Superior temporal gyrus (tissue), 1 donor: ENCODE data around the gene HOGA1.
"Not testable (repeated sequence)": the region's sequence is repeated elsewhere in the genome, so short reads cannot be mapped to it uniquely, and the experiment has no call there.

Experiments used
- DNase-seq: peaks from one replicate; pipeline ENCODE4 v3.0.0-alpha.2; 2016; ENCODE audit errors: extremely low spot score

The HOGA1 gene

DNA sequence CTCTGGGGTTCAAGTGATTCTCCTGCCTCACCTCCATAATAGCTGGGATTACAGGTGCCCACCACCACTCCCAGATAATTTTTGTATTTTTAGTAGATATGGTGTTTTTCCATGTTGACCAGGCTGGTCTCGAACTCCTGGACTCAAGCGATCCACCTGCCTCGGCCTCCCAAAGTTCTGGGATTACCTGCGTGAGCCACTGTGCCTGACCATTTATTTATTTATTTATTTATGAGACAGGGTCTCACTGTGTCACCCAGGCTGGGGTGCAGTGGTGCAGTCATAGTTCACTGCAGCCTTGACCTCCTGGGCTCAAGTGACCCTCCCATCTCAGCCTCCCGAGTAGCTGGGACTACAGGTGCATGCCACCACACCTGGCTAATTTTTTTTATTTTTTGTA is 29.9 kb upstream of the HOGA1 start:
- not testable (repeated sequence) for DNase-seq

DNA sequence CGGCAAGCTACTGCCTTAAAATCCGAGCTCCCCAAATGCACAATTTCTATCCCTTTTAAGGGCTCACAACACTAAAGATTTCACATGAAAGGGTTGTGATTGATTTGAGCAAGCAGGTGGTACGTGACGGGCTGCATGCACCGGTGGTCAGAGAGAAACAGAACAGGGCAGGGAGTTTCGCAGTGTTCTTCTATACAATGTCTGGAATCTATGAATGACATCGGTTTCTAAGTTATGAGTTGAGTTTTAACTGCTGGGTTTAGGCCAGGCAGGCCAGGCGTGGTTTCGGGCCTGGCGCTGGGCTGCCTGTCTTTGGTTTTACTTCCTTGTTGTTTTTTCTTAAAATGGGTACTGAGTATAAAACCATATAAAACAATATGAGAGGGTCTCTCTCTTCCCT is 28.6 kb upstream of the HOGA1 start:
- not testable (repeated sequence) for DNase-seq

DNA sequence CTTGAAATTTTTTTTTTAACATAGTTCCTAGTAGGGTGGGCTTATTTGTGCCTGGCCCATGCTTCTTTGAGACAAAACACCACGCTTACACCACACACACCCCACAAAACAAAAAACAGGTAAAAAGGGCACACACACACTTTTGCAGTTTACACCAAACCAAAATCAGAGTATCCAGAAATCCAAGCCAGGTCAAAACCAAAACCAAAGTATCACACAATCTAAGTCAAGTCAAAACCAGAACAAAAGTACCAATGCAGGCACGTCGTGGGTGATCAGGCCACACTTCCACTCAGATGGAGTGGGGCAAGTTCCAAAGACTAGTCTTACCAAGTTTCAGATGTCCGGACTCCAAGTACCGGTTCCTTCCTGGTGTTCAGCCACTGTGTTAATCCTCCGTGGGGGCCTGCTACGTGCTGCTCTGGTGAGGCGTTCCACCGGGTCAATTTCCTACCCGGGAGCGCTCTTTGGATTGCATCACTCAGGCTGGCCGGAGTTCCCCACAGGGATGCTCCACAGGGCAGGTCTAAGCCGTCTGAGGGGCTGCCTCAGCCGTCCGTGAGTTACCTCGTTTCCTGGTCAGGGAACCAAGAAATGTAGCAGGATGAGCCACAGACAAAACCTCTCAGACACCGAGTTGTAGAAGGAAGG is 23.3 kb upstream of the HOGA1 start:
- not testable (repeated sequence) for DNase-seq

DNA sequence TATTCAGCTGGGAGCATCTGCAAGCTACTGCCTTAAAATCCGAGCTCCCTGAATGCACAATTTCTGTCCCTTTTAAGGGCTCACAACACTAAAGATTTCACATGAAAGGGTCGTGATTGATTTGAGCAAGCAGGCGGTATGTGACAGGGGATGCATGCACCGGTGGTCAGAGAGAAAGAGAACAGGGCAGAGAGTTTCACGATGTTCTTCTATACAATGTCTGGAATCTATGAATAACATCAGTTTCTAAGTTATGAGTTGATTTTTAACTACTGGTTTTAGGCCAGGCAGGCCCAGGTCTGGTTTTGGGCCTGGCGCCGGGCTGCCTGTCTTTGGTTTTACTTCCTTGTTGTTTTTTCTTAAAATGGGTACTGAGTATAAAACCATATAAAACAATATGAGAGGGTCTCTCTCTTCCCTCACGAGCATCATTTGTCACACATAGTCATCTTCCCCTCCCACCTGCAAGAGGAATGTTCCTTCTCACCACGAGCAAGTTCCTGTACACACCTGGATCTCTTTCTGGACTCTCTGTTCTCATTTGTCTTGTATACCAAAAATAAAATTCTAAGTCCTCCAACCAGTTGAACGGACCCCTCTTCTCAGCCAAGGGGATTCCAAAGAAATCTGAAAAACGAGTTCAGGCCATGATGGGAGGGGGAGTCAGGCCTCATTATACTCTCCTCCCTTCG is 22.7 kb upstream of the HOGA1 start:
- not testable (repeated sequence) for DNase-seq

DNA sequence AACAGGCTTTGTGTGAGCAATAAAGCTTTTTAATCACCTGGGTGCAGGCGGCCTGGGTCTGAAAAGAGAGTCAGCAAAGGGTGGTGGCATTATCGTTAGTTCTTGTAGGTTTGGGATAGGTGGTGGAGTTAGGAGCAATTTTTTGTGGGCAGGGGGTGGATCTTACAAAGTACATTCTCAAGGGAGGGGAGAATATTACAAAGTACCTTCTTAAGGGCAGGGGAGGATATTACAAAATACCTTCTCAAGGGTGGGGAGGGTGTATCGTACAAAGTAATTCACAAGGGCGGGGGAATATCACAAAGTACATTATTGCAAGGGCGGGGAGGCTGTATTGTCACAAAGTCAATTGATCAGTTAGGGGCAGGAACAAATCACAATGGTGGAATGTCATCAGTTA is 21.9 kb upstream of the HOGA1 start:
- DNase-seq, result not testable (repeated sequence)

DNA sequence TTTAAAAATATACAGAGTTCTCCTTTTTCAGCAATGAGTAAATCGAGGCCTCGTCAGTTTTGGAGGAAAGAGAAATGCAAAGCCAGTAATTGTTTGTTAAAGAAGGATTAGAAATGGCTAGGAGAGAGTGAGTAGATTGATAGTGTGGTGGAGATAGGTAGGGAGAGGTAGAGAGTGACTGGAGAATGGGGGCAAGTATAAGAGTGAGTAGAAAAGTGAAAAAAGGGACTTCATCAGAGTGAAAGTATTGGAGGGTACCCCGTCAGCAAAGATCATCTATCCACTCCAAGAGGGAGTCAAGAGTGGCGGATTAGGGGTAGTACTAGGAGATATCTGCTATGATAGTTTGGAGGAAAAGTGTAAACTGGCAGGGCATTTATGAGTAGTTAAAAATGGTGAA is 20.9 kb upstream of the HOGA1 start:
- DNase-seq, result no peak

DNA sequence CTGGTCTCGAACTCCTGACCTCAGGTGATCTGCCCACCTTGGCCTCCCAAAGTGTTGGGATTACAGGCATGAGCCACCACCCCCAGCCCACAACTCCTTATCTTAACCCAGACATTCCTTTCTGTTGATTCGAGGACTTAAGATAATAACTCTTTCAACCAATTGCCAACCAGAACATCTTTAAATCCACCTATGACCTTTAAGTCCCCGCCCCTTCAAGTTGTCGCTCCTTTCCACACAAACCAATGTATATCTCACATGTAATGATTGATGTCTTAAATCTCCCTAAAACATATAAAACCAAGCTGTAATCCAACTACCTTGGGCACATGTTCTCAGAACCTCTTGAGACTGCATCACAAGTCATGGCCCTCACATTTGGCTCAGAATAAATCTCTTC is 19.4 kb upstream of the HOGA1 start:
- DNase-seq, result no peak

DNA sequence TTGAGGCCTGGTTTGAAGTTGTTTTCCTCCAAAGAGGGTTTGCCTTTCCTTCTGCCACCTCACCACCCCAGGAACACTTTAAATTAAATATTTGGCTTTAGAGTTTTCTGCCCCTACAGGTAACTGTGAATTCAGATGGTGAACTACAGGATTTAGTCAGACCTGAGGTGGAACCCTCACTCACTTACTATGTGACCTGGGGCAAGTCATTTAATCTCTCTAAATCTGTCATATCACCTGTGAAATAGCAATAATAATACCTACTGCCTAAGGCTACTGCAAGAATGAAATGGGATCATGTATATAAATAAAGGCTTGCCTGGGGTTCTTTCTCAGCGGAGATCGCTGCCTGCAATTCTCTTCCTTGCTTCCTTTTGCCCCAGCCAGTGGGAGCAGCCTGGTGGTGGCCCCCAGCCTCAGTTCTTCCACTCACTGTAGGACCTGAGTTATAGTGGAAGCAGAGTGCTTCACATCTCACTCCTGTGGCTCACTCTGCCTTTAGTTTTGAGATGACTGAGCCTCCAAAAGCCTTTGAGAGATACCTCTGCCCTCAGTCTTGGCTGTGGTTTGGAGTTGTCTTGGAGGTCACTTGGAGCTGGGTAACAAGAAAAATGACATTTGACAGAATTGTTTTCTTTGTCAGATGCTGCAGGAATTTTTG is 17.7 kb upstream of the HOGA1 start:
- DNase-seq, result no peak

DNA sequence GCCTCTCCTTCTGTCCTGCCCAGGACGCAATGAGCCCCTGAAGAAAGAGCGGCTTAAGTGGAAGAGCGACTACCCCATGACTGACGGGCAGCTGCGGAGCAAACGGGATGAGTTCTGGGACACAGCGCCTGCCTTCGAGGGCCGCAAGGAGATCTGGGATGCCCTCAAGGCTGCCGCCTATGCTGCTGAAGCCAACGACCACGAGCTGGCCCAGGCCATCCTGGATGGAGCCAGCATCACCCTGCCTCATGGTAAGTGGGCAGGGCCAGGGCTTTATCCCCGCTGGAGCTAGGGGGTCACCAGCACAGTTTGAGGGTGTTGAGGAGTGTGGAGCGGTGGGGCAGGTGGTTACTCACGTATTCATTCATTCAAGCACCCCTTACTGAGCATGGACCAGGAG is 16.3 kb upstream of the HOGA1 start:
- no peak for DNase-seq

DNA sequence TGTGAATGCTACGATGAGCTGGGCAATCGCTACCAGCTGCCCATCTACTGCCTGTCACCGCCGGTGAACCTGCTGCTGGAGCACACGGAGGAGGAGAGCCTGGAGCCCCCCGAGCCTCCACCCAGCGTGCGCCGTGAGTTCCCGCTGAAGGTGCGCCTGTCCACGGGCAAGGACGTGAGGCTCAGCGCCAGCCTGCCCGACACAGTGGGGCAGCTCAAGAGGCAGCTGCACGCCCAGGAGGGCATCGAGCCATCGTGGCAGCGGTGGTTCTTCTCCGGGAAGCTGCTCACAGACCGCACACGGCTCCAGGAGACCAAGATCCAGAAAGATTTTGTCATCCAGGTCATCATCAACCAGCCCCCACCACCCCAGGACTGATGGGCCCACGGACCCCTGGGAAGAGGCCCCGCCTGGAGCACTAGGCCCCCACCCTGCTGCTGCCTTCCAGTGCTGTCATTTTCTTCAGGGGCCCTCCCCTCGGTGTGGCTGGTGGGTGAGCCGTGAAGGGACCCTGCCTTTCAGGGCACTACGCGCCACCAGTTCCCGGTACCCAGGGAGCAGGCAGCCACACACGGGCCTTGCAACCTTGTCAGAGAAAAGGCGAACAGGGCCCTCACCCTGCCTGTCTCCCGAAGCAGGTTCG is 13.9 kb upstream of the HOGA1 start:
- no peak for DNase-seq

DNA sequence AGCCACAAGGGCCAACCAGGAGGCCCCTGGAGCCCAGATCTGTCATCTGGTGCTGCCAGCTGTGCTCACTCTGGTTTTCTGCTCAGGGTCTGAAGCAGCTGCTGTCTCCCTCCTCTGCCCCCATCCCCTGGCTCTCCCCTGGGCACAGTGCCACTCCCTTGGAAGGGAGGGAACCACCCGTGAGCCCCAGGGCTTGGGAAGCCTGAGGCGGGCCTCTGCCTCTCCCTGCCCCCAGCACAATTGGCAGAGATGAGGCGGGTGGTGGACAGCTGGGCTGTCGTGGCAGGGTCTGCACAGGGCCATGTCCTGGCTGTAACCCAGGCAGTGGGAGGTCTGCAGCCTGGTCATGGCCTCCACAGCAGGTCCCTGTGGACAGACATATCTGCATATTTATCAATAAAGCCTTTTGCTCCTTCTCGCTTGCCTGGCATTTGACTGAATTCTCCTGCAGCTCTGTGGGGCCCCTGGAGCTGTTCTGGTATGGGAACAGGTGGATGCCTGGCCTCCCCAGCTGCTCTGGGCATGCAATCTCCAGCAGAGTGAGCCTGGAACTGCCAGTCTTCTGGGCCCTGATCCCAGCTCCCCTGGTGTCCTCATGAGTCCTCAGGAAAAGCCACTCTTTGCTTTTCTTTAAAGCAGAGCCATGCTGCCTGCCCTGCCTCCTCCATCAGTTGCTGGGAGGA is 13.3 kb upstream of the HOGA1 start:
- DNase-seq, result no peak

DNA sequence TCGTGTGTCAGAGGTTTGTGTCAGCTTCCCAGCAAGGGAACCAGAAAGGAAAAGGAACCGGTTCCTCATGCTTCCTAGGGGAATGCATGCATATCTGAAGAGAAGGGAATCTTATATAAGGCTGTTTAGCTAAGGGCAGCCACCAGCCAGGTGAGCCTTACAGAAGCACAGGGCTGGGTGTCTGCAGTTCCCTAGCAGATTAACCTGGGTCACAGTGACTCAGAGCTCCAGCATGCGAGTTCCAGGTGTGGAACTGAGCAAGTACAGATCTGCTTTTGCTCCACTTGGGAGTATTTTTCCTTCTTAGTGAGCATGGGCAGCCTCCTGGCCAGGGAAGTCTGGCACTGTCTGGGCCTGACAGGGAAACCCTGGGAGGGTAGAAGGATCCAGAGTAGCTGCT is 12.6 kb upstream of the HOGA1 start:
- no peak for DNase-seq

DNA sequence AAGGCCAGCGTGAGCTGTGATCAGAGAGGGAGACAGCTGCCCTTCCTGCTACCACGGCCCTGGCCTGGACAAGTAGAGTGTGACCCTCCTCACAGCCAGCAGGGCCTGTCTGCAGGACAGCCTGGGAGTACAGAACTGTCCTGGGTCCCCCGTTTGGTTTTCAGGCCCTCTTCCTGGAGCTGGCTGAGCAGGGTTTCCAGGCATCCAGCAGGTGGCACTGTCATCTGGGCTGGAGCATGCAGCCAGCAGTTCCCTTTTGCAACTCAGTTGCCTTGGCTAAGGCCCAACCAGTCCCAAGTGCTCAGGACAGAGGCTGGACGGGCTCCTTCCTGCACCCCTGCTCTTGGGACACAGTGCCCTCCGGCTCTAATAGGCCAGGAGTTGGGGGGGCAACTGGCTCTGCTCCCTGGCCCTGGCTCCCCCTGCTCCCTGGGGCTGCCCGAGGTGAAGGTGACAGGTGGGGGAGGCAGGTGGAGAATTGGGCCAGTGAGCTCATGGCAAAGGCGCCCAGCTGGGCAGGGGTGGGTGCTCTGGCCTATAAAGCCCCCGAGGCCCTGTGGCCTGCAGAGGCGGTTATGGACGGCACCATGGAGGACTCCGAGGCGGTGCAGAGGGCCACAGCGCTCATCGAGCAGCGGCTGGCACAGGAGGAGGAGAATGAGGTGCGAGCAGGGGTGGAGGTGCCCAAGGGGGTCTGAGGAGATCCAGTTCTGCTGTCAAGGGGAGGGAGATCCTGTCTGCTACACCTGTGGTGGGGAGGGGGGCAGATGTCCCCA is 11.8 kb upstream of the HOGA1 start, which contains the start of gene ANKRD2:
ANKRD2 (plus strand) TSS at position 566 of the 776 bp plus-strand sequence; CDS start at position 576, 10 bp downstream.
- peak; percentile 85 for DNase-seq

DNA sequence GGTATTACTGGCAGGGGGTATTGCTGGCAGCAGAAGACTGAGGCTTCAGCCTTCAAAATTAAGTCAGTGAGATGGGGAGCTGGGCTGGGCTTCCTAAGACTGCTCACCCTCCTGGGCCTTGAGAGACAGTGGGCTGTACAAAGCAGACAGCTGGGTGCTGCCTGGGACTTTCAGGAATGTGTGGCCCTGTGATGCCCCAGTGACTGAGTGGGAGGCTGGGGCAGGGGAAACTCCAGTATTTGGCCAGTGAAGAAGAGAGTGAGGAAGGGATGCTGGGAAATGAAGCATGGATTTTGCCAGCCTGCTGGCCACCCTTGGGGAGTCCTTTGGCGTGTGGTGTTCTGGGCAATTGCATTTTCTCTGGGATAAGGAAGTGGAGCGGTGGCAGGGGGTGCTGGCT is 11.2 kb upstream of the HOGA1 start:
- DNase-seq, result no peak

DNA sequence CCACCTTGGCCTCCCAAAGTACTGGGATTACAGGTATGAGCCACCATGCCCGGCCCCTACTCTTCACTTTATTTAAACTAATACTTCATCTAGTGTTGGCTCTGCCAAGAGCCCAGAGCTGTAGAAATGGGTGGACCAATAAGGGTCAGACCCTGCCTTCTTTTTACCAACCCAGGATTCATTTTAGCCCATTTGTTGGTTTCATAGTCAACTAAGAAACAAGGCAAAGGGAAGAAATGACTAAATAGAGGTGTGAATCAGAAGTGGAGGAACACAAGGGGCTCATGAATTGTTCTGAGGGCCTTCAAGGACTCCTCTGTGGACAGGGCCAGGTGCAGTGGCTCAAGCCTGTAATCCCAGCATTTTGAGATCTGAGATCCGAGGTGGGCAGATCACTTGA is 10.5 kb upstream of the HOGA1 start:
- no peak for DNase-seq

DNA sequence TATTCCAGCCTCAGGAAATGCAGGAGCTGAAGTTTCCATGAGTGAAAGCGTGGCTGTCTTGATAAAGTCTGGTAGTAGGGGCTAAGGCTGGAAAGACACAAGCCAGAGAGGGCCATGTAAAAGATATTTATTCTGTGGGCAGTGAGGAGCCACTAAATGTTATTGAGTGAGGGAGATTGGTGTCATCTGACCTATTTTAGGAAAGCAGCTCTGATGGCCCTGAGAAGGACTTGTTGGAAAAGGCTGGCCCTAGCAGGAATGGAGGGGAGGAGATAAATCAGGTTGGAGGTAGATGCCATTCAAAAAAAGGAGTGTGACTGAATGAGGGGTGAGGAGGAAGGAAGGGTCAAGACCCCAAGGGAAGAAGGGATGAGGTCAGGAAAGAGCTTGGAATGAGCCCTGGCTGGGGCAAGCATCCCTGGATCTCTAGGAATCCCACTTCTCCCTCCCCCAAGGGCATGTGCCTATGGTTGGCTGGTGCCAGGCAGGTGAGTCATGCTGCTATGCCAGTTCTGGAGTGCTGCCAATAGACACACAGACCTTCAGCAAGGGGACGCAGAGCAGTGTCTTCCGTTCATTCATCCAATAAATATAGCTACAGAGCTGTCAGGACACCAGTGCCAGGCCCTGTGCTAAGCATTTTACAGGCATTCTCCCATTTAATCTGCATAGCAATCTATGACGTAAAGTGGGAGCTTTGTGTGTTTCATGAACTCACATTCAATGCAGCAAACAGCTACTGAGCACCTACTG is 9.6 kb upstream of the HOGA1 start:
- DNase-seq, result no peak

DNA sequence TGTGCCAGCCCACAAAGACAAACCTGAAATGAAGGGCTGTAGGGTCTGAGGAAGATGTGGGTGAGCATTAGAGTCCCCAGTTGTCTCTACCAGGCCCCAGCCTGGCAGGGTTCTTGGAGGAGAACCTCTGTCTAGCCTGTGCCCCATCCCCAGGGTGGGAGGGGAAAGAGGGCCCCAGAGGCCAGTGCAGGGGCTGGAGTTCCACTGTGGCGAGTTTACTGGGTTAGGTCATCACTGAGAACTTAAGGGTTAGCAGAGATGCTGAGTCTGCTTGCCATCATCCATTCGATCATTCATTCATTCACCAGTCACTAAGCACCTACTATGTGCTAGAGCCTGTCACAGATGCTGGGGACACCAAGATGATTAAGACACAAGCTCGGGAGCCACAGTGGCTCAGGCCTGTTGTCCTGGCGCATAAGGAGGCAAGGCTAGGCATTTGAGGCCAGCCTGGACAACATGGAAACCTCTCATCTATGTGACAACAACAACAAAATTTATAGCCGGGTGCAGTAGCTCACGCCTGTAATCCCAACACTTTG is 9.0 kb upstream of the HOGA1 start:
- DNase-seq, result no peak

DNA sequence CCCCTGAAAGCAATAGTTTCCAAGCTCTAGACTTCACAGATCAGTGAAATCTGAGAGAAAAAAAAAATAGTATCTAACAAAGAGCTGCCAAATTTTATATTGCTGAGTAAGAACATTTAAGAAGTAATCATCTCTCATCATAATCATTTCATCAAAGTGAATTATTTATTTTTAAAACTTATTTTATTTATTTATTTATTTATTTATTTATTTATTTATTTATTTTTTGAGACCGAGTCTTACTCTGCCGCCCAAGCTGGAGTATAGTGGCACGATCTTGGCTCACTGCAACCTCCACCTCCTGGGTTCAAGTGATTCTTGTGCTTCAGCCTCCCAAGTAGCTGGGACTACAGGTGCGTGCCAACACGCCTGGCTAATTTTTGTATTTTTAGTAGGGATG is 7.7 kb upstream of the HOGA1 start:
- DNase-seq, result not testable (repeated sequence)

DNA sequence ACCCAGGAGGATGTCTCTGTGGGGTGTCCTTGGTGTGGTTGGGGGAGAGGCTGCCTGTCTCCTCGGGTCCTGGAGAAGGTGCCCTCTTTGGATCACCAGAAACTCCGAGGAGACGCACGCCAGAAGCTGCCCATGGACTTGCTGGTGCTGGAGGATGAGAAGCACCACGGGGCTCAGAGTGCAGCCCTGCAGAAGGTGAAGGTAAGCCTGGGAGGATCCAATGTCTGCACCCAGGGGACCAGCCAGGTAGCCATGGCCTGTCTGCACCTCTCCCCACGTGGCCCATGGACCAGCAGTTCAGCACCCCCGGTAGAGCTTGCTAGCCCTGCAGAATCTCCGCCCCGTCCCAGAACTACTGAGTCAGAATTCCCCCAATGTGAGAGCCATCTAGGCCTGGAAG is 6.5 kb upstream of the HOGA1 start:
- no peak for DNase-seq

DNA sequence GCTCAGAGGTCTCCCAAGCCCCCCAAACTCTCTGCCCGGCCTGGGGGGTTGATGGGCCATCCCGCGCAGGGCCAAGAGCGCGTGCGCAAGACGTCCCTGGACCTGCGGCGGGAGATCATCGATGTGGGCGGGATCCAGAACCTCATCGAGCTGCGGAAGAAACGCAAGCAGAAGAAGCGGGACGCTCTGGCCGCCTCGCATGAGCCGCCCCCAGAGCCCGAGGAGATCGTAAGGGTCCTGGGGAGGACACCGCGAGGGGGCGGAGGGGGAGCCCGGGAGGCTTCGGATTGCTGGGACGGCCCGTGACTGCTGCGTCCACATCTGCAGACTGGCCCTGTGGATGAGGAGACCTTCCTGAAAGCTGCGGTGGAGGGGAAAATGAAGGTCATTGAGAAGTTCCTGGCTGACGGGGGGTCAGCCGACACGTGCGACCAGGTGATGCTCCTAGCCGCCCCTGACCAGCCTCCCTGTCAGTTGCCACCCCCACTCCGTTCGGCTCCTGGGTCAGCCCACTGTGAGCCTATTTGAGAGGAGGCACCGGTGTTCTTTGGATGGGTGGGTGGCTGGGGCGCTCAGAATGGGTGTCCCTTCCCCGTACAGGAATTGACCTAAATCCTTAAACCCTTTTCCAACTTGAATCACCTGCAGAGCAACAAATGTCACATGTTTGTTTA is 5.9 kb upstream of the HOGA1 start:
- DNase-seq, result no peak
